ENCODE data around the gene DDX50. TPM values are rescaled to one million over a fixed set of nuclear protein-coding genes. Genes with fewer than 3 reads are reported as not detected.

The DDX50 gene
- total RNA-seq, 4 donors from 2014 or later = 44.6 to 76.3 (median 49.1) TPM

DNA sequence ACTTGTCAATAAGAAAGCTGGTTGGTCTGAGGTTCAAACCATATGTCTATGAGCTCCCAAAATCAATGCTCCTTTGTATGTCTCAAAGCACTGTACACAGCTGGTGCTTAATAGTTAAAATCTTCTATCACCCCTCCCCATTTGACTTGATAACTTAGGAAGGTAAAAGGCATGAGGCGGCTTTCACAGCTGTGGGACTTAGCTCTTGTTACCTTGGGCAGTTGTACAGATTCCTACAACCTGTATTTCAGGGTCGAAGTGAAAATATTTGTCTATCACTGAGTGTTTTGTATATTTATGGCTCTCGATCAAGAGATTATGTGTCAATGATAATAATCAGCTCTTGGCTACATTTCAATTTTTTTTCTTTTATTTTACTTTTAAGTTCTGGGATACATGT is 86.5 kb downstream of the DDX50 start:
- intact Hi-C loops (cut with DNase I; ENCODE audit: low total_unique reads) = no loop called here
- H3K27ac ChIP-seq = no peak overlapping the region
- TF ChIP-seq, protein P1, sequence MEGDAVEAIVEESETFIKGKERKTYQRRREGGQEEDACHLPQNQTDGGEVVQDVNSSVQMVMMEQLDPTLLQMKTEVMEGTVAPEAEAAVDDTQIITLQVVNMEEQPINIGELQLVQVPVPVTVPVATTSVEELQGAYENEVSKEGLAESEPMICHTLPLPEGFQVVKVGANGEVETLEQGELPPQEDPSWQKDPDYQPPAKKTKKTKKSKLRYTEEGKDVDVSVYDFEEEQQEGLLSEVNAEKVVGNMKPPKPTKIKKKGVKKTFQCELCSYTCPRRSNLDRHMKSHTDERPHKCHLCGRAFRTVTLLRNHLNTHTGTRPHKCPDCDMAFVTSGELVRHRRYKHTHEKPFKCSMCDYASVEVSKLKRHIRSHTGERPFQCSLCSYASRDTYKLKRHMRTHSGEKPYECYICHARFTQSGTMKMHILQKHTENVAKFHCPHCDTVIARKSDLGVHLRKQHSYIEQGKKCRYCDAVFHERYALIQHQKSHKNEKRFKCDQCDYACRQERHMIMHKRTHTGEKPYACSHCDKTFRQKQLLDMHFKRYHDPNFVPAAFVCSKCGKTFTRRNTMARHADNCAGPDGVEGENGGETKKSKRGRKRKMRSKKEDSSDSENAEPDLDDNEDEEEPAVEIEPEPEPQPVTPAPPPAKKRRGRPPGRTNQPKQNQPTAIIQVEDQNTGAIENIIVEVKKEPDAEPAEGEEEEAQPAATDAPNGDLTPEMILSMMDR (IDR thresholded peaks at IDR 0.05) = no peak
- no peak for TF ChIP-seq POLR2A (IDR thresholded peaks at IDR 0.05)

DNA sequence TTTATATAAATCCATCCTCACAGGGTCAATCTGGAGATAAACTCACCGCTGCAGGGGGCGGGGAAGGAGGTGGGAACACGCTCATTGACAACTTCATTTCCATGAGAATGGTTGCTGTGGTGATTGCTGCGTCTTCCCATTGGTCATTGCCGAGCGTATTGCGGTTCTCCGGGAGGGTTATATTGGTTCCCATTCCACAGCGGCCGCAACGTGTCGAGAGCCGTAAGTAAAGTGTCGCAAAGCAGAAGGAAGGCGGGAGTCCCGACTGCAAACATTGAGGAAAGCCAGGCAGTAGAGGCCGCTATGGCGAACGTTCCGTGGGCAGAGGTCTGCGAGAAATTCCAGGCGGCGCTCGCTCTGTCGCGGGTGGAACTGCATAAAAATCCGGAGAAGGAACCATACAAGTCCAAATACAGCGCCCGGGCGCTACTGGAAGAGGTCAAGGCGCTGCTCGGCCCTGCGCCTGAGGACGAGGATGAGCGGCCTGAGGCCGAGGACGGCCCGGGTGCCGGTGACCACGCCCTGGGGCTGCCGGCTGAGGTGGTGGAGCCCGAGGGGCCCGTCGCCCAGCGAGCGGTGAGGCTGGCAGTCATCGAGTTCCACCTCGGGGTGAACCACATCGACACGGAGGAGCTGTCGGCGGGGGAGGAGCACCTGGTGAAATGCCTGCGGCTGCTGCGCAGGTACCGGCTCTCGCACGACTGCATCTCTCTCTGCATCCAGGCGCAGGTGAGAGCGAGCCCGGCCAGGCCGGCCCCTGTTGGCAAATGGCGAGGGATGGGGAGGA is 87.6 kb downstream of the DDX50 start, which contains the start of gene KIFBP:
KIFBP (plus strand) TSS at position 274 of the 787 bp plus-strand sequence; CDS start at position 304, 30 bp downstream.
- H3K9me3 ChIP-seq = no peaks in the 10 kb centered on the region
- TF ChIP-seq POLR2A (IDR thresholded peaks at IDR 0.05) = peak; percentile 72 to 83
- TF ChIP-seq, protein P1 (IDR thresholded peaks at IDR 0.05) = peak; percentile 36 to 63 (median 39)
- H3K4me1 ChIP-seq = peaks cover 3 to 5% of the 10 kb centered on the region in 2 donors
- intact Hi-C loops (cut with DNase I; ENCODE audit: low total_unique reads) = no loop called here
- H3K27ac ChIP-seq = peak within 1 kb of the TSS; percentile 77 to 81
- H3K27me3 ChIP-seq = no peaks in the 10 kb centered on the region
- H3K4me3 ChIP-seq = peak within 1 kb of the TSS; percentile 77 to 98
- peak; percentile 92 to 95 for DNase-seq
- no peaks in the 10 kb centered on the region for H3K36me3 ChIP-seq

More for the DNA sequence above, 86.5 kb downstream of the DDX50 start:
- Histone ChIP-seq H3K36me3 (no peaks in the 10 kb centered on the region), H3K27me3 (no peaks in the 10 kb centered on the region), H3K9me3 (no peaks in the 10 kb centered on the region), H3K4me3 (peak overlapping the region in 1 of 2 donors; percentile 98), H3K4me1 (peaks cover 1 to 3% of the 10 kb centered on the region in 2 donors)
- no peak for DNase-seq

DNA sequence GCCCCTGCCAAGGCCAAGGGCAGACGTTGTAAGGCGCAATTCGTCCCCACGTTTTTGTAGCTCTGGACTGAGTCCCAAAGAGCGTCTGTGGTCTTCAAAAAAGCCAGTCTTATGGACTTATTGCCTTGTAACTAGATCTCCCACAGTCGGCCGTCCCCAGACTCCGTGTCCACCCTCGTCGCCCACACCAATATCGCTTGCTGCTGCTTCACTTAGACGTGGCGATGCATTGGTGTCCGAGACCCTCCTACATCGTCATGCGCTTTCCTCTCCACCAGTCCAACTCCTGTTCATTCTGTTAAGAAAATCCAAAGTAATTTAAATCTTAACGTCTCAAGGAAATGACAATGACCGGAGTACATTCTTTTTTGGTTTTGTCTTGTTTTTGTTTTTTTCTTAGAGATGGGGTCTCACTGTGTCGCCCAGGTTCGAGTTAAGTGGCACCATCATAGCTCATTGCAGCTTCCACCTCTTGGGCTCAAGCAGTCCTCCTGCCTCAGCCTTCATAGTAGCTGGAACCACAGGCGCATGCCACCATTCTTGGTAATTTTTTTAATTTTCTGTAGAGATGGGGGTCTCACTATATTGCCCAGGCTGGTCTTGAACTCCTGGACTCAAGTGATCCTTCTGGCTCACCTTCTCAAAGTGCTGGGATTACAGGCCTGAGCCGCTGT is 88.3 kb downstream of the DDX50 start:
- peak overlapping the region; percentile 77 to 81 for H3K27ac ChIP-seq
- TF ChIP-seq, protein P1 (IDR thresholded peaks at IDR 0.05) = no peak
- TF ChIP-seq POLR2A (IDR thresholded peaks at IDR 0.05) = no peak
- no peaks in the 10 kb centered on the region for H3K36me3 ChIP-seq
- no peak for DNase-seq
- peak overlapping the region; percentile 77 to 98 for H3K4me3 ChIP-seq
- intact Hi-C loops (cut with DNase I; ENCODE audit: low total_unique reads) = no loop called here
- H3K27me3 ChIP-seq = no peaks in the 10 kb centered on the region
- no peaks in the 10 kb centered on the region for H3K9me3 ChIP-seq
- H3K4me1 ChIP-seq = peaks cover 3 to 5% of the 10 kb centered on the region in 2 donors

DNA sequence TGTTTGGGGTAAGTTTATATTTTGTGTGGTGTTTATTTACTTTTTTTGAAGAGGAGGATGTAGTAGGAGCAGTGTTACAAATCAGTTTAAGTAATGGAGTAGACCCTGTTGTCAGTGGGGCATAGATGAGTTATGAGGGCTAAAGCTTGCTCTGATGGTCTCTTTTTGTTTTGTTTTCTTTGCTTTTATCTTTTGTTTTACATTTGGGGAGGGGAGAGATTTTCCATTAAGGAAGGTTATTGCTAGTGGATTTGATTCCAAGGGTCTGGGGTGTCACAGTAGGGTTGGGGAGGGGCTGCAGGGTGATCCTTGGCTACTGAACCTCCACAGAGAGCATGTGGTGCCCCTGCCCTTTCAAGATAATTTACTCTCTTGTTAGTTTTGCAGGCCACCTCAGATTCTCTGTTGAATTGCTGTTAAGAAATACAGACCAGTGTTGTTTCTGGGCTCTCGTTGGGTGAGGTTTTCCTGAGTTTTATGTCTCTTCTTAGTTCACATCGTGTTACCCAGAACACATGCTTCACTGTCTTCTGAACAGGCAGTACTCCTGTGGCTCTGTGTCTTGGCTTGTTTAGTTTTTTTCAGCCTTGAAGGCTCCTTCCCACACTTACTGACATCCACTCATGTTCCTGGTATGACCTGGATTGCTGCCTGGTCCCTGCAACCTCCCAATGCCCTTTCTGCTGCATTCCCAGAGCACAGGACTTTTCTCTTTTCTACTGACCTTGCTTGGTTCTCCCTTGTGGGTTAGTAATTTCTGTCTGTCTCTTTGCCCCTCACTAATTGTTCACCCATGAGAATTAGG is 91.7 kb downstream of the DDX50 start:
- peak overlapping the region; percentile 21 to 46 for H3K27ac ChIP-seq
- H3K36me3 ChIP-seq = no peaks in the 10 kb centered on the region
- intact Hi-C loops (cut with DNase I; ENCODE audit: low total_unique reads) = no loop called here
- H3K9me3 ChIP-seq = no peaks in the 10 kb centered on the region
- H3K4me1 ChIP-seq = peaks cover 3 to 5% of the 10 kb centered on the region in 2 donors
- no peak overlapping the region for H3K4me3 ChIP-seq
- DNase-seq = peak in 1 of 2 donors; percentile 33
- TF ChIP-seq POLR2A (IDR thresholded peaks at IDR 0.05) = no peak
- TF ChIP-seq, protein P1 (IDR thresholded peaks at IDR 0.05) = no peak
- no peaks in the 10 kb centered on the region for H3K27me3 ChIP-seq

Small RNA genes lying within 50 kb of the gene (small RNA-seq; reads per million reads assigned to genes)
- not detected for gene RNU6-571P

Other genes starting within 250 kb of the DDX50 start
- 10 to 100 TPM; 31.0 to 75.6 (median 51.7) TPM for gene CCAR1, start 180.1 kb upstream of the DDX50 start, total RNA-seq
- 1 to 10 TPM in 2 of 4 donors, under 1 TPM in 1, not detected in 1; 0.51 to 7.7 (median 4.2) TPM for gene STOX1, start 73.8 kb upstream of the DDX50 start, total RNA-seq
- gene DDX21, start 54.9 kb downstream of the DDX50 start, total RNA-seq = 10 to 100 TPM; 24.1 to 52.6 (median 38.1) TPM
- 10 to 100 TPM in 3 of 4 donors, 1 to 10 TPM in 1; 7.4 to 49.2 (median 30.4) TPM for gene KIFBP, start 87.5 kb downstream of the DDX50 start, total RNA-seq
- gene SRGN, start 186.8 kb downstream of the DDX50 start, total RNA-seq = 100 to 1,000 TPM in 2 of 4 donors, 10 to 100 TPM in 2; 36.9 to 281 (median 120) TPM
- gene VPS26A, start 222.9 kb downstream of the DDX50 start, total RNA-seq = 10 to 100 TPM; 22.0 to 67.2 (median 52.1) TPM